ENCODE measurements around the gene TLNRD1. TPM values are rescaled to one million over a fixed set of nuclear protein-coding genes. Genes with fewer than 3 reads are reported as not detected.
A peak's percentile ranks its signal among the peaks of the same experiment; 100 is the strongest.

Gene TLNRD1
- total RNA-seq, 2 donors from 2014 or later: 9.2 to 19.5 TPM

DNA sequence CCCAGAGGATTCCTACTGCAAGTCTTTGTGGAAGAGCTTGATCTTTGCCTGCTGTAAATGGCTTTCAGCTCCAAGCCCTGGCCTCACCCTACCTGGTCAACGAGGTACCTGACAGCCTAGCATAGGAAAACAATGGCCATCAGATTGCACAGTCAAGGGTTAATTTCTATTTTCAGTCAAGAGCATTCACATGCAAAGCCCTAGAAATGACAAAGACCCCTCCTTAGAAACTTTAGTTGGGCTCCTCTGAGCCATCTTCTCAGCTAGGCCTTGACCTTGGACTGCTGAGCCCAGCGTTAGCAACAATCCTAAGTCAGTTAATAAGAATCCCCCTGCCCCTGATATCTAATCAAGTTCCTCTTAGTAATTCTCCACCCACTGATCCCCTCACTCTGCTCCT is 29.6 kb upstream of the TLNRD1 start:
- DNase-seq (no peak), ATAC-seq (no peak)
- intact Hi-C loops (cut with DNase I): loop anchor here (2.0 to 10.0 kb wide), 5 partner anchors 192 to 516 kb away; partner anchors contain the start of gene CEMIP (in 1 of the 2)

DNA sequence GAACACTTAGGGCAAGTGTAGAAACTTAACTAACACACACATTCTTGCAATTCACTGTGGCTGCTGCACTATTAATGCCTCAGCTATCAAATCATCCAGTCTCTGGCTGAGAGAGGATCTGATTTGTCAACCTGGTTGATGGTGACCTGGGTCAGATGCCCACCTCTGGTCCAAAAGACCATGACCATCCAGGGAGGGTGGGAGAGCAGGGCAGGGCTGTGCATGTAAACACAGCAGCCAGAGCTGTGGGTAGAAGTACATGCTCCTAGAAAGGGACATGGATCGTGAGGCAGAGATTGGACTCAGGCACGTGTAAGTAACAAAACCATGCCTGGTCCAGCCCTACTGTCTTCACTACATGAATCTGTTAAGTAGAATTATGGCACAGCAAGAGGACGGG is 28.4 kb upstream of the TLNRD1 start:
- ATAC-seq: no peak
- intact Hi-C loops (cut with DNase I): loop anchor here (5.0 to 10.0 kb wide), 3 partner anchors 407 to 517 kb away; no protein-coding TSS in a partner anchor

DNA sequence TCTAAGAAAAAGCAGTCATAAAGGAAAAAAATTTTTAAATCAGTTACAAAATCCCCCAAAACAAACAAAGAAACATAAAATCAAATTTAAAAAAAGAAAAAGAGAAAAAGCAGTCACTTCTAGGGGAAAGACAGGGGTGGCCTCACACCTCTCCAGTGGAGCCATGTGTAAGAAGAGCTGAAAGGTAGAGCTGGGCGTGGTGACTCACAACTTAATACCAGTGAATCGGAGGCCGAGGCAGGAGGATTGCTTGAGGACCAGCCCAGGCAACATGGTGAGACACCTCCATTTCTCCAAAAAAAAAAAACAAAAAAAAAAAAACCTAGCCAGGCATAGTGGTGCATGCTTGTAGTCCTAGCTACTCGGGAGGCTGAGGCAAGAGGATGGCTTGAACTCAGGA is 25.8 kb upstream of the TLNRD1 start:
- no peak for ATAC-seq
- DNase-seq: no peak
- intact Hi-C loops (cut with DNase I): loop anchor here (5.0 to 10.0 kb wide), 4 partner anchors 292 to 520 kb away; no protein-coding TSS in a partner anchor

More for the DNA sequence above, 28.4 kb upstream of the TLNRD1 start:
- no peak for DNase-seq

DNA sequence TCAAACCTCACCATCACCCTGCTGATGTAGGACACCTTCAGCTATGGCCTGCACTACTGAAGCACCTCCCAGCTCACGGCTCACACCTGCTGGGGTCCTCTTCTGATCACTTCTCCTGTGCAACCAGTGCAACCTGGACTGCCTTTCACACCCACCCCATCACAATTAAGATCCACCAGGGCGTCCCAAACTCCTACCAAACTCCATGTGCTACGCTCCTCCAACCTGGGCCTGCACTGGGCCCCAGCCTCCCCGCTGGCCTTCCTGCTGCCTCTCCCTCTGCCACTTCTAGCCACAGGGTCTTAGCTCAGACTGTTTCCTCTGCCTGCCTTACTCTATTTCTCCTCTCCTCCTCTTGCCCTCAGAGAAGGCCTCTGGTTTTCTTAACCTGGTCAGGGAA is 23.9 kb upstream of the TLNRD1 start:
- DNase-seq (no peak), ATAC-seq (peak in 1 of 2 donors; percentile 11)
- intact Hi-C loops (cut with DNase I): loop anchor here (5.0 to 10.0 kb wide), 3 partner anchors 290 to 522 kb away; no protein-coding TSS in a partner anchor

DNA sequence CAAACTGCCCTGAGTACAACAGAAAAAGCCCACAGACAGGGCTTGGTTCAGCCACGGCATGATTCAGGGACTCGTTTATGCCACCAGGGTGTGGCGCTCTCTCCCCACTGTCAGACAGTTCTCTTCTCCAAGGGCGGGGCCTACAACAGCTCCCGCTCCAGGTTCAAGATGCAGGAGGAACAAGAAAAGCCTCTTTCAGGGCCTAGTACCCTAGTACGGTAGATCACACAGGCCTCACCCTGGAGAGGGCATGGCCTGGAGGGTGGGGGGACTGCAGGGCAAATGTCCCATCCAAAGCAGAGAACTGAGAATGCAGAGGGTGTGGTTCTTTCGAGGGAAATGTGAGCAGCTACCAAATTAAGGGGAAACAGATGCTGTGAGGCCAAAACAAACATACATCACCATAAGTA is 23.1 kb upstream of the TLNRD1 start:
- peak; percentile 72 for DNase-seq
- intact Hi-C loops (cut with DNase I): loop anchor here (5.0 to 10.0 kb wide), 3 partner anchors 290 to 523 kb away; no protein-coding TSS in a partner anchor
- ATAC-seq: peak; percentile 65 to 71

DNA sequence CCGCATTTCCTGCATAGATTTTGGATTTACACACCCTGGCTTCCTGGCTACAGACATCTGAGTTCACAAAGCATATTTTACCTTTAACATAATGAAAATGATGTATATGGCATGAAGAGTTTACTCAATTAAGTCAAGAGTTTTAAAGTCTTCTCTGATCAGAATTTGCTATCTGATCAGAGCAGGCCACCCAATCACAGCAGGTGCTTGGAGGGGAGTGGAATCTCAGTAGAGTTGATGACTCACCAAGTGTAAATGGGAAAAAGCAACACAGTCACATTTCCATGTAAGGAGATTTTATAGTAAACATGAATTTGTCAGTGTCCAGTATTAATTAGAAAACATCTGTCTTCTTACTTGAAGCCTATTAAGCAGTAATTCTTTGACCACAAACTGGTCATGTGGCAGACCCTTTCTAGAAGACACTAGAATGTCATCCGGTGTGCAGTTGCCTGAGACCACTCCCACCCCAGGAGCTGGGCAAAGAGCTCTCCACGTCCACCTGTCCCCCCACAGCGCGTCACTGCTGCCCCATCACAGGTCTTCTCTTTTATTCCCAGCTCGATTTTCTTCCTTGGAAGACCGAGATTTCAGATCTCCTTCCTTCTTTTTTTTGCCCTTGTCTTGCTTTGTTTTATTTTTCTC is 21.9 kb upstream of the TLNRD1 start:
- no peak for DNase-seq
- ATAC-seq: no peak
- intact Hi-C loops (cut with DNase I): loop anchor here (5.0 to 10.0 kb wide), 3 partner anchors 288 to 524 kb away; no protein-coding TSS in a partner anchor

DNA sequence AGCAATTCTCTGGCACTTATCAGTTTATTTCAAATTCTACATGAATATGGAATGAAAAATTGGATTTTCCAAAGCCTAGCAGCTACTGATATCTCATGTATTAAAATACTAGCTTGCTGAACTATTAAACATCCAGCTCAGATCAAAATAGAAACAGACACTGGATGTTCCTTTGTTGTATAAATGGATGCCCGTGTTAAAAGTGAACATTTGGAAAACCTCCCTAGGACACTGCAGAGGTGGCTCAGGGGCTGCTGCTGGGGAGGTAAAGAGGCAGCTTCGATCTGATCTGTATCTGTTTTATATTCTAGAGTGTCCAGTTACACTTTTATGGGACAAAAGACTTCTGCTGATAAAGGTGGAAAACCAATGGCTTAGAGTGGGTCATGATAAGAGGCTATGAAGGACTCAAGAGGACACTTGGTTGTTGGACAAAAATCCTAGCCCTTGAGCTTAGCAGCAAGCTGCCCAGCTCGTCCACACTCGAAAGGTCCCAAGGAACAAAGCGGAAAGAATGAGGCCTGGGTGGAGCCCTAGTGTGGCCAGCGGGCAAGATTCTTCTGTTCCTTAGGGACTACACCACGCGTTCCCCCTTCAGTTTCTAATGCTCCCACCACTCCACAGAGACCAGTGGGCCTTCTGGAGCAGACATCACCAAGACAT is 21.1 kb upstream of the TLNRD1 start:
- no peak for DNase-seq
- ATAC-seq: no peak
- intact Hi-C loops (cut with DNase I): loop anchor here (5.0 to 10.0 kb wide), 3 partner anchors 288 to 525 kb away; no protein-coding TSS in a partner anchor

DNA sequence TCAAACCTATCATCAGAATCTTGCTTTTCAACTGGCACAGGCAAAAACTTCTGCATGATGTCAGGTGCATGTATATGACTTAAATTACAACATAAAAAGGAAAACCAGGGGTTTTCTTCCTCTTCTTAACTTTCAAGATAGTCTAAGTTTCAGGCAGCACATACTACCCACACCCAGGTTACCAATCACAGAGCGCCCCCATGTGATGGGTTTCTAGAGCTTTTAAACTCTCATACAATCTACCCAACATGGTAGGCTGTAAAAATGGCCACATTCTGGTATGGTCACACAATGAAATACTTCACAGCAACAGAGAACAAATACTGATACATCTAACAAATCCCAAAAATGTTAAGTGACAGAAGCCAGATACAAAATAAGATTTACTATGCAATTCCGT is 18.5 kb upstream of the TLNRD1 start:
- no peak for ATAC-seq
- intact Hi-C loops (cut with DNase I): no loop called here

DNA sequence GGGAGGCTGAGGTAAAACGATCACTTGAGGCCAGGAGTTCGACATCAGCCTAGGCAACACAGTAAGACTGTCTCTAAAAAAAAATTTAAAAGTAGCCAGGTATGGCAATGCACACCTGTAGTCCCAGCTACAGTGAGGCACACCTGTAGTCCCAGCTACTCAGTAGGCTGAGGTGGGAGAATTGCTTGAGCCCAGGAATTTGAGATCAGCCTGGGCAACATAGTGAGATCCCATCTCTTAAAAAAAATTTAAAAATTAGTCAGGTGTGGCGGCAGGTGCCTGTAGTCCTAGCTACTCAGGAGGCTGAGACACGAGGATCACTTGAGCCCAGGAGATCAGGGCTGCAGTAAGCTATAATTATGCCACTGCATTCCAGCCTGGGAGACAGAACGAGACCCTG is 17.9 kb upstream of the TLNRD1 start:
- ATAC-seq: no peak
- no peak for DNase-seq
- intact Hi-C loops (cut with DNase I): no loop called here

More for the DNA sequence above, 18.5 kb upstream of the TLNRD1 start:
- DNase-seq: no peak

DNA sequence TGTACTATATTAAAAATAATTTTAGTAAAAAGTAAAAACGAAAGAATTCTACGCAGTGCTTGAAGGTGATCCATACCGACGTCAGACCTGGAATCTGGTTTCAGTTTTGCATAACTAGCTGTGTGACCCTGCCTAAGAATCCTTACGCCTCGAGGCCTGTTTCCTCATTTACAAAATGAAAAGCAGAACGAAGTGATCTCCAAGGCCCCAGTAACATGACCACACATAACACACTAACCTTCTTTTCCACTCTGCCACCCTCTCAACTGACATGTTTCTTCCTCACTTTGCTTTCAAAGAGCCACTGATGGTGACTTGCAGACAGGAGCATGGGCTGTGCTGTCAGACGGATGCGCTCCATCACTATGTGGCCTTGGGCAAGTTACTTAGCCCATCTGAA is 15.9 kb upstream of the TLNRD1 start:
- intact Hi-C loops (cut with DNase I): no loop called here
- ATAC-seq (no peak), DNase-seq (no peak)

DNA sequence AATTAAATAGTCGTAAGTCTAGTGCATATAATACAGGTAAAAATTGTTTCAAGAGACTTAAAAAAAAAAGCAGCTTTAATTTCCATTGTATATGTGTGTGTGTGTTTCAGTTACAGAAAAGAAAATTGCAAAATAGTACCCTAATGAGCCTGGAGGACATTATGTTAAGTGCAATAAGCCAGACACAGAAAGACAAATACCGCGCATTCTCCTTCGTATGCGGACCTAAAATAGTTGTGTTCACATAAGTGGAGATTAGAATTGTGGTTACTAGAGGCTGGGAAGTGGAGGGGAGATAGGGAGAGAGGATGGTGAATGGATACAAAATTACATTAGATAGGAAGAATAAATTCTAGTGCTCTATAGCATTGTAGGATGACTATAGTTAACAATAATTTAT is 14.7 kb upstream of the TLNRD1 start:
- no peak for DNase-seq
- no peak for ATAC-seq
- intact Hi-C loops (cut with DNase I): no loop called here

DNA sequence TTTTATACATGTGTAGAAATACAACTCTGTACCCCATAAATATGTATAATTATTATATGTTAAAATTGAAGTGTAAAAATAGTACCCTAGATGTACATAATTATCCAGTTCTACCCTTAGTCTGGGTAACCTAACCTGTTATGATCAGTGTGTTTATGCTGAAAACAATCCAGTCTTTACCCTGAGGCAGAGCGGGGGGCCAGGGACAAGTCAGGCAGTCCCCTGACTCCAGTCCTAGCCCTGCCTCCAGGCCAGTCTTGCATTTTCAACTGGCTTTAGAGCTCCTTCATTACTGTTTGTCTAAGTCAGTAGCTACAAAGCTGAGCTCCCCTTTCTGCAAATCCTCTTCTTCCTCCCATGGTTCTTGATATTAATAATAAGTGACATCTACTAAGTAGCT is 14.2 kb upstream of the TLNRD1 start:
- intact Hi-C loops (cut with DNase I): no loop called here
- DNase-seq: no peak
- no peak for ATAC-seq

DNA sequence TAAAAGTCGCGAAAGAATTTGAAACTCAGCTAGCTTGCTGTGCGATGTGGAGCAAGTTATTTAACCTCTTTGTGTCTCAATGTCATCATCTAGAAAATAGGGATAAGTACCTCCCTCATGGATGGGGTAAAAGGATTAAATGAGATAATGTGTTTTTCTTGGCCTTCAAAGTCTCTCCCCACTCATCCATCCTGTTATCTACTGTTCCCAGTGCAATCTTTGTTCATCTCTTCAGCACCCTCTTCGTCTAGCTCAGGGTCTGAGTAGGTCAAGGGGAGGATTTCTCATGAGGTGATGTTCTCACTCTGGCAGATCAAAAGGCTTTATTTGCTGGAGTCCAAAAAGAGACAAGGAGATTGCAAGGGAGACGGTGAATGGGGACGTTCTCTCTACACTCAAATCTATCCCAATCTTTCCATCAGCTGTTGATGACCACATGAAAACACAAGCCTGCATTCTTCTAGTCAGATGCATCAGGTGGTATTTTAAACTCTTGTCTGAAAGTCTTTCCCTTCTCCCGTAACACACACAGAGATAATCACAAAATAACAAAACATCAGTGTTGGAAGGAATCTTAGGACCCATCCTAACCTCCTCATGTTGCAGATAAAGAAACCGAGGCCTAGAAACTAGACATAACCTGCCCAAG is 12.5 kb upstream of the TLNRD1 start:
- intact Hi-C loops (cut with DNase I): no loop called here
- ATAC-seq (no peak), DNase-seq (no peak)

DNA sequence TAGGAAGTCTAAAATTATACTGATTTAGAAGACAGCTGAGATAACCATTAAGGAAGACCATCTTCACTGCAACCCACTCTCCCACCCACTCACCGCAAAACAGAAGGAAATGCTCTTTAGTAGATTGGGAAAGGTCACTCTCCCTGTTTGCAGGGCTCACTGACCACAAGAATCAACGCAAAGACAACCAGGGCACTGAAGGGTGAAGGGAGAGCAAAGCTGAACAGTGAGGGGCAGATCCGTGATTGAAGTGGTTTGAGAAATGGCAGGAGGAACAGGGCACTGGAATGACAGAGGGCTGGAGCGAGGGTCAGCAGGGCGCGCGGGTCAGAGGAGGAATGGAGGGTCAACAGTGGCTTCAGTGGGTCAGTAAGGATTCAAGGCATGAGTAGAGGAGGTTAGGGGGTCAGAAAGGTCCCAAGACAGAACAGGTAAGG is 11.6 kb upstream of the TLNRD1 start:
- no peak for DNase-seq
- intact Hi-C loops (cut with DNase I): no loop called here
- ATAC-seq: no peak

DNA sequence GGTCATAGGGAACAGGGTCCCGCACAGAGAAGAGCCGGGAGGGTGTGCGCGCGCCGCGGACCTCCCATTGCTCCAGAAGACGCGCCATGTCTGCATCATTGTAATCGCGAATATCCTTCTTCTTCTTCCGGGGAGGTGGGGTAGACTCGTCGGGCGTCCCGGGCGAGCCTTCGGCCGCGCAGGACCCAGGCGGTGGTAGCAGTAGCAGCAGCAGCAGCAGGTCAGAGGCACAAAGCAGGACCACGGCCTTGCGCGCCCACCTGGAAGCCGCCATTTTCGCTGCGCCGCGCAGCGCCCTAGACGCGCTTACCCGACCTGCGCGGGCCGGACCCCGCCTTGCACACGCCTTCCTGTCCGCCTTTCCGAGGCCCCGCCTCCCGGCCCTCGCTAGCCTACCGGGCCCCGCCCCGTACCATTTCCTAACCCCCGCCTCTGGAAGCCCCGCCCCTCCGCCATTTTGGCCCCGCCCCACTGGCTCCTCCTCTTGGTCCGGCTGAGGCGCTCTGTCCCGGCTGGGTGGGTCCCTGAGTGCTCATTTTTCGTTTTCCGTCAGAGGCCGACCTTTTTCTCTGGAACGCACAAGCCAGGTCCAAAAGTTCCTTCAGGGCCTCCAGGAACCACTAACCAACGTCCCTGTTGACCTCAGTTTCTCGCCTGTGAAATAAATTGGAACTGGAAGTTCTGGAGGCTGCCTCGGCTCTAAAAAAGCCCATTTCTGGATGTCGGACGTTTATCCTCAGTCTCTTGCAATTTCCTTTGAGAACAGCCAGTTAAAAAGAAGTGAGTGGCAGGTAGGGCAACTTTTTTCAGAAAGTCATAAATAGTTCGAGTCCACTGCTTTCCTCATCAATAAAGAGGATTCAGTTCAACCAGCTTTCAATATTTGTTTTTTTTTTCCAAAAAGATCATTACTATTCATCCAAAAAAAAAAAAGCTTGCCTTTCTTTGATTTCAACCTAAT is 10.9 kb upstream of the TLNRD1 start, which contains the start of gene MESD:
TSS of gene MESD (minus strand) at position 302 of the 961 bp plus-strand sequence. CDS start at position 274, 28 bp downstream.
- DNase-seq: peak; percentile 99
- ATAC-seq: peak; percentile 99
- intact Hi-C loops (cut with DNase I): loop anchor here in 1 of 2 donors (10.0 kb wide), 1 partner anchor 115 kb away; no protein-coding TSS in a partner anchor

DNA sequence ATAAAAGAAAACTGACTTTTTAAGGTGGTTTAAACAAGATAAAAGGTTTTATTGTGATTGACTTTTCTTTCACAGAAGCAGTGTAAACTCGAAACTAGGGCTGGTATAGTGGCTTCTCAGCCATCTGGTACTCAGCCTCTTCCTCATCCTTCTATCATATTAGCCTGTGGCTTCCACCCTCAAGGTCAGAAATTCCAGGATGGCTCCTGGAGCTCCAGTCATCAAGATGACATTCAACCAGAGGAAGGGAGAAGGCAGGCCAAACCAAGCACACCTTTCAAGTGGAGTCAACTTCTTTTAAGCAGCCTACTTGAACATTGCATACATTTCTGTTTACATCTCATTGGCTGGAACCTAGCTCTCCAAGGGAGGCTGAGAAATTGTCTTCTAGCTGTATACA is 9.8 kb upstream of the TLNRD1 start:
- ATAC-seq: no peak
- intact Hi-C loops (cut with DNase I): loop anchor here in 1 of 2 donors (10.0 kb wide), 1 partner anchor 114 kb away; no protein-coding TSS in a partner anchor
- no peak for DNase-seq

DNA sequence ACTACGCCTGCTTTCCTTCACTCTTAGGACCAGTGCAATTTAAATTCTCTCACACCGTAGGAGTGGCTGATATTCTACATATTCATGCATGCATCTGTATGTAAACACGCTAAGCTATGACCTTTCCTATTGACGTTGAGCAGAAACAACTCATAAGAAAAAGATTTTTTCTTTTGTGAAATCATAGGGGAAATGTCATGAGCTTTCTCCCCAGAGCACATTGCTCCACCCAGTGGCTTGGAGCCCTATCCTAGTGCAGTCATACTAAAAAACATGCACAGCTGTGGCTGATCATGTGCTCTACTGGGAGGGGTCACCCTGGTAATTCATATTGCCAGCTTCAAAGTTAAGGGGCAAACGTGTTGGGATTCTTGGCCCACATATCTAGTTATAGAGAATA is 9.3 kb upstream of the TLNRD1 start:
- ATAC-seq (peak in 1 of 2 donors; percentile 38), DNase-seq (peak; percentile 59)
- intact Hi-C loops (cut with DNase I): loop anchor here in 1 of 2 donors (10.0 kb wide), 1 partner anchor 113 kb away; no protein-coding TSS in a partner anchor

DNA sequence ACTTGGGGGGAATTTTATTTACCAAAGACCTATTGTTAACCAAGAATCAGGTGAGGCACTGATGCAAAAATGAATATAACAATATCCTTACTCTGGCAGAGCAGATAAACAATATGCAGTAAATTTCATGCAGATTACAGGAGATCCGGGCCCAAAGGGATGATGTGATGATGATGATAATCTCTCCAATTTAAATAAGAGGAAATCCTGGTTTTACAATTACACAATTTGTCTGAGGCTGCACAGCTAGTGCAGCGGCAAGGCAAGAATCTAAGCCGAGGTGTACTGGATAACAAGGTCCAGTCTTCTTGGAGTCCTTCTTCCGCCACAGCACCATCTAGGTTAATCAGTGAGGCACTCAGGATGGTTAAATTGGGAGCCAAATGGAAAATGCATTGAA is 8.7 kb upstream of the TLNRD1 start:
- intact Hi-C loops (cut with DNase I): loop anchor here in 1 of 2 donors (10.0 kb wide), 1 partner anchor 113 kb away; no protein-coding TSS in a partner anchor
- no peak for DNase-seq
- ATAC-seq: no peak
